ENCODE results near the gene NRXN2.
A peak's percentile ranks its signal among the peaks of the same experiment; 100 is the strongest.

NRXN2 gene

DNA sequence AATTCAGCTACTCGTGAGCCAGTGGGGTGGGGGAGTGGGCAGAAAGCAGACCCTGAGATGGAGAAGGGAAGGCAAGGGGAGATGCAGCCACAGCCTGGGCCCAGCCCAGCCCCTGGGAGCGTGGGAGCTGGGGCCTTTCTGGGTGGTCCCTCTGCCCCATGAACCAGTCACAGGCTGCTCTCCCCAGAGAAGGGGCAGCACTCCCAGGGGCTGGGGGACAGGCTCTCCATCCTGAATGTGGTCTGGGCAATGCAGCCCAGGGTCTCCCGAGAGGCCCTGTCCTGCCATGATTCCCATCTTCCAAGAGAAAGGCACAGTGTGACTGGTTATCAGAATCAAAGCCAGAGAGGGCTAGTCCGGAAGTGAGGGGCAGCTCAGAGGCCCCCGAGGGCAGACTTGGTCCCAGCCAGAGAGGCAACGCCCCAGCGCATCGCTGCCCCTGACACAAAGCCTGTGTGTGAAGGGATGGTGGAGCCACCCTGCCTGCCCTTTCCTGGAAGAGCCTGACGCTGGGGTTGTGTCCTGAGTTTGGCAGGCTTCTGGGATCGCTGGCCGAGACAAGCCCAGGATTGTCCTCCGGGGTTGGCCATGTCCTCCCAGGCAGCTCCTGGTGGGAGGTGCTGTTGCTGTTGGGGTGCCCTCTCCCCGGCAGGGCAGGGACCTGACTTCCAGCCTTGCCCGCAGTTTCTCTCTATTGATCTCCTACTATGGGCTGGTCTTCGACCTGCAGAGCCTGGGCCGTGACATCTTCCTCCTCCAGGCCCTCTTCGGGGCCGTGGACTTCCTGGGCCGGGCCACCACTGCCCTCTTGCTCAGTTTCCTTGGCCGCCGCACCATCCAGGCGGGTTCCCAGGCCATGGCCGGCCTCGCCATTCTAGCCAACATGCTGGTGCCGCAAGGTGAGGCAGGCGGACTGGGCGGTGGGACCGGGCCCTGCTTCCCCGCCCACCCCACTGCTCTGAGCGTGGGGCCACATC is 155.8 kb downstream of the NRXN2 start:
- Histone ChIP-seq H3K27me3 (ENCODE audit: insufficient read depth, low read length, poor library complexity) (no peaks in the 10 kb centered on the region), H2BK5ac (ENCODE audit: low read length) (peak overlapping the region; percentile 3), H3K4me1 (ENCODE audit: control insufficient read depth, low read depth, low read length) (no peaks in the 10 kb centered on the region), H2BK120ac (ENCODE audit: low read depth, low read length) (no peak overlapping the region), H3K23ac (ENCODE audit: low read length) (no peak overlapping the region), H3K56ac (ENCODE audit: low read length) (peak overlapping the region; percentile 73), H3K18ac (ENCODE audit: low read length) (peak overlapping the region; percentile 16), H3K36me3 (ENCODE audit: control insufficient read depth, insufficient read depth, low read length) (no peaks in the 10 kb centered on the region), H2AK5ac (ENCODE audit: low read length) (peak overlapping the region; percentile 23), H4K5ac (ENCODE audit: low read length) (no peak overlapping the region), H3K79me2 (ENCODE audit: control insufficient read depth, insufficient read depth, low read length) (no peaks in the 10 kb centered on the region), H3K4me2 (ENCODE audit: low read length) (no peak overlapping the region), H3K79me1 (ENCODE audit: low read length) (no peaks in the 10 kb centered on the region), H3K4ac (ENCODE audit: low read depth, low read length) (peak overlapping the region; percentile 70), H3K27ac (ENCODE audit: low read depth, low read length) (peak overlapping the region; percentile 54), H2BK15ac (replicated peaks; ENCODE audit: low read depth) (no peak overlapping the region), H4K8ac (ENCODE audit: low read depth, low read length) (no peak overlapping the region), H3K4me3 (ENCODE audit: low read length) (no peak overlapping the region), H3K9ac (ENCODE audit: low read length) (peak overlapping the region; percentile 67)
- no peak for DNase-seq
- WGBS (ENCODE audit: extremely low coverage, insufficient coverage, low lambda C conversion rate): no CpG with 5 or more reads among the region's 30 CpGs

DNA sequence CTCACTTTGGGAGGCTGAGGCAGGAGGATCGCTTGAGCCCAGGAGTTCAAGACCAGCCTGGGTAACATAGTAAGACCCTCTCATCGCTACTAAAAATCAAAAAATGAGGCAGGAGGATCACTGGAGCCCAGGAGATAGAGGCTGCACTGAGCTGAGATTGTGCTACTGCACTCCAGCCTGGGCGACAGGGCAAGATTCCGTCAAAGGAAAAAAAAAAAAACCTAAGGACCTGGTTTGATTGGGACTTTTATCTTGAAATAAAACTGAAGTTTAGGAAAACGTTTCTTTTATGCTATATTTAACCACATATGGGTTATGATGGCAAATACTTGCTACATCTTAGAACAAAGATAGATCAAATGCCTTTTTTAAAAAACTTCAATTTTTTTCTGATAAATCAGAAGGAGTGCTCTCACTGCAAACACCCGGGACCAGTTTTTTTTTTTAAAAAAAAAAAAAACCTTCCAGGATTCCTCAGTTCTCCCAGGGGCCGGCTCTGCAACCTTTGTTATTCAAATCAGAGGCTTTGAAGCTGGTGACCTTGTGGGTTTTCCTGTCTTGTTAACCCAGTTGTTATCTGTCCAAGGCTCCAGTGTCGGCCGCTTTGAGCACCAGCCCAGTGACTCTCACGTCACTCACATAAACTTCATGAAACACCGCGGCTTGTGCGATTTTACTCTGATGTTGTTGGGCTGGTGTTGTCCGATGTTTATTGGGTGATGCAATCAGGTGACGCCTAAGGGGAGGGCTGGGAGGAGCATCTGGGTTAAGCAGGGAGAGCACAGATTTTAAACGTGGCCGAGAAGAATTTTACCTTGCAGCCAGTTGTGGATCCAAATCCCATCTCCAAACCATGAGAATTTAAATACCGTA is 156.7 kb downstream of the NRXN2 start:
- peak; percentile 96 for DNase-seq
- H4K8ac ChIP-seq (ENCODE audit: low read depth, low read length): no peak overlapping the region
- H4K5ac ChIP-seq (ENCODE audit: low read length): no peak overlapping the region
- peak overlapping the region; percentile 70 for H3K4ac ChIP-seq (ENCODE audit: low read depth, low read length)
- H3K27ac ChIP-seq (ENCODE audit: low read depth, low read length): peak overlapping the region; percentile 54
- no peak overlapping the region for H2BK15ac ChIP-seq (replicated peaks; ENCODE audit: low read depth)
- no peaks in the 10 kb centered on the region for H3K36me3 ChIP-seq (ENCODE audit: control insufficient read depth, insufficient read depth, low read length)
- no peaks in the 10 kb centered on the region for H3K79me2 ChIP-seq (ENCODE audit: control insufficient read depth, insufficient read depth, low read length)
- H3K4me1 ChIP-seq (ENCODE audit: control insufficient read depth, low read depth, low read length): no peaks in the 10 kb centered on the region
- H2BK120ac ChIP-seq (ENCODE audit: low read depth, low read length): no peak overlapping the region
- no peaks in the 10 kb centered on the region for H3K79me1 ChIP-seq (ENCODE audit: low read length)
- H3K27me3 ChIP-seq (ENCODE audit: insufficient read depth, low read length, poor library complexity): no peaks in the 10 kb centered on the region
- WGBS (ENCODE audit: extremely low coverage, insufficient coverage, low lambda C conversion rate): no CpG with 5 or more reads among the region's 18 CpGs
- H3K9ac ChIP-seq (ENCODE audit: low read length): peak overlapping the region; percentile 67
- H3K4me2 ChIP-seq (ENCODE audit: low read length): no peak overlapping the region
- H2AK5ac ChIP-seq (ENCODE audit: low read length): no peak overlapping the region
- peak overlapping the region; percentile 73 for H3K56ac ChIP-seq (ENCODE audit: low read length)
- peak overlapping the region; percentile 16 for H3K18ac ChIP-seq (ENCODE audit: low read length)
- H3K23ac ChIP-seq (ENCODE audit: low read length): no peak overlapping the region
- peak overlapping the region; percentile 3 for H2BK5ac ChIP-seq (ENCODE audit: low read length)
- no peak overlapping the region for H3K4me3 ChIP-seq (ENCODE audit: low read length)

DNA sequence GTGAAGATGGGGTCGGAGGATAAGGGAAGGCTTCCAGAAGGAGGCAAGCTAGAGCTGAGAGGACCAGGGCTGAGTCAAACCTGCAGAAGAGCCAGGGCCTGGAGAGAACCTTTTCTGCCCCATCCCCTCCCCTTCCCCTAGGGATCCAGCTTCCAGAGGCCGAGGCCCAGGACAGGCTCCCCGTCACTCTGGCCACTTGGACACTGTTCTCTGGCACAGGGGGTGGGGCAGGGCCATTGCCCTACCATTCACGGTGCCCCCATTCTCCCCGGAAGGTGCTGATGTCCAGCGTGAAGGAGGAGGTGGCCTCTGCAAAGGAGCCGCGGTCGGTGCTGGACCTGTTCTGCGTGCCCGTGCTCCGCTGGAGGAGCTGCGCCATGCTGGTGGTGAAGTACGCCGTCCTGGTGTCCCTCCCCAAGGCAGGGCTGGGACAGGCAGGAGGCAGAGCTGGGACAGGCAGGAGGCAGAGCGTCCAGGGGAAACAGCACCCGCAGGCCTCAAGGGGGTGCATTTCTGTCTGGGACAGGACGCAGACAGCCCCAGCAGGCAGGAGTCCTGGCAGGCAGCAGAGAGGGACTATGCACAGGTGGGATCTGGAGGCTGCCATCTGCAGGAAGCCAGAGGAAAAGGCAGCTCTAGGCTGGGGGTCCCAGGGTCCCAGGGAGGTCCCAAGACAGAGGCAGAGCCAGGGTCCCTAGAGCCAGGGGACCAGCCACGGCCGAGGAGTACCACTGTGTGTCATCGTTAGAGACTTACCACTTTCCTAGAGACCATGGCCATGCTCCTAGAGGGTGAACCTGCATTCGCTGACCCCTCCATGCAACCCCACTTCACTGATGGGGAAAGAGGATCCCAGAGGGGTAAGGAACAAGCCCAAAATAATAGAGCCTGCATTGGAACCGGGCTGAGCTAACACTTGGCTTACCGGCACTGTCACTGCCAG is 157.8 kb downstream of the NRXN2 start:
- H2BK5ac ChIP-seq (ENCODE audit: low read length): no peak overlapping the region
- H4K8ac ChIP-seq (ENCODE audit: low read depth, low read length): no peak overlapping the region
- no peak overlapping the region for H2BK15ac ChIP-seq (replicated peaks; ENCODE audit: low read depth)
- H2BK120ac ChIP-seq (ENCODE audit: low read depth, low read length): no peak overlapping the region
- no peak overlapping the region for H4K5ac ChIP-seq (ENCODE audit: low read length)
- H3K23ac ChIP-seq (ENCODE audit: low read length): no peak overlapping the region
- H3K27me3 ChIP-seq (ENCODE audit: insufficient read depth, low read length, poor library complexity): no peaks in the 10 kb centered on the region
- DNase-seq: peak; percentile 83
- no peaks in the 10 kb centered on the region for H3K4me1 ChIP-seq (ENCODE audit: control insufficient read depth, low read depth, low read length)
- WGBS (ENCODE audit: extremely low coverage, insufficient coverage, low lambda C conversion rate): no CpG with 5 or more reads among the region's 24 CpGs
- H3K4me3 ChIP-seq (ENCODE audit: low read length): no peak overlapping the region
- peak overlapping the region; percentile 9 for H3K56ac ChIP-seq (ENCODE audit: low read length)
- H3K4me2 ChIP-seq (ENCODE audit: low read length): no peak overlapping the region
- no peak overlapping the region for H3K9ac ChIP-seq (ENCODE audit: low read length)
- H3K79me2 ChIP-seq (ENCODE audit: control insufficient read depth, insufficient read depth, low read length): no peaks in the 10 kb centered on the region
- H2AK5ac ChIP-seq (ENCODE audit: low read length): no peak overlapping the region
- H3K18ac ChIP-seq (ENCODE audit: low read length): no peak overlapping the region
- H3K79me1 ChIP-seq (ENCODE audit: low read length): no peaks in the 10 kb centered on the region
- no peak overlapping the region for H3K4ac ChIP-seq (ENCODE audit: low read depth, low read length)
- H3K27ac ChIP-seq (ENCODE audit: low read depth, low read length): no peak overlapping the region
- H3K36me3 ChIP-seq (ENCODE audit: control insufficient read depth, insufficient read depth, low read length): no peaks in the 10 kb centered on the region

DNA sequence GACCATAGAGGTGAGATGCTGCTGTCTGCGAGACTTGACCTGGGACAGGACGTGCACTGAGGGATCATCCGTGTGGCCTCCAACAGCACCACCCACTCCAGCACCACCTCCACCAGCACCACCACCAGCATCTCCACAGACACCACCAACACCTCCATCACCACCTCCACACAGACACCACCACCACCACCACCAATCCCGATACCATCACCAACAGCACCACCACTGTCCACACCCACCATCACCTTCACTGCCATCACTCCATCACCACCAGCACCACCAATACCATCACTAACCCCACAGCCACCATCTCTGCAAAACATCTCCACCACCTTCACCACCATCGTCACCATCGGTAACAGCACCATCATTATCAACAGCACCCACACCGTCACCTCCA is 158.6 kb downstream of the NRXN2 start:
- Histone ChIP-seq H3K4me3 (ENCODE audit: low read length) (no peak overlapping the region), H4K5ac (ENCODE audit: low read length) (no peak overlapping the region), H3K18ac (ENCODE audit: low read length) (no peak overlapping the region), H3K56ac (ENCODE audit: low read length) (no peak overlapping the region), H2BK15ac (replicated peaks; ENCODE audit: low read depth) (no peak overlapping the region), H3K4me2 (ENCODE audit: low read length) (no peak overlapping the region), H2BK120ac (ENCODE audit: low read depth, low read length) (no peak overlapping the region), H3K27me3 (ENCODE audit: insufficient read depth, low read length, poor library complexity) (no peaks in the 10 kb centered on the region), H2BK5ac (ENCODE audit: low read length) (no peak overlapping the region), H3K4ac (ENCODE audit: low read depth, low read length) (no peak overlapping the region), H2AK5ac (ENCODE audit: low read length) (peak overlapping the region; percentile 45), H3K4me1 (ENCODE audit: control insufficient read depth, low read depth, low read length) (peaks cover 4% of the 10 kb centered on the region), H3K79me2 (ENCODE audit: control insufficient read depth, insufficient read depth, low read length) (no peaks in the 10 kb centered on the region), H3K9ac (ENCODE audit: low read length) (no peak overlapping the region), H3K36me3 (ENCODE audit: control insufficient read depth, insufficient read depth, low read length) (no peaks in the 10 kb centered on the region), H3K79me1 (ENCODE audit: low read length) (no peaks in the 10 kb centered on the region), H3K27ac (ENCODE audit: low read depth, low read length) (no peak overlapping the region), H4K8ac (ENCODE audit: low read depth, low read length) (no peak overlapping the region), H3K23ac (ENCODE audit: low read length) (no peak overlapping the region)
- DNase-seq: no peak
- WGBS (ENCODE audit: extremely low coverage, insufficient coverage, low lambda C conversion rate): no CpG with 5 or more reads among the region's 7 CpGs

DNA sequence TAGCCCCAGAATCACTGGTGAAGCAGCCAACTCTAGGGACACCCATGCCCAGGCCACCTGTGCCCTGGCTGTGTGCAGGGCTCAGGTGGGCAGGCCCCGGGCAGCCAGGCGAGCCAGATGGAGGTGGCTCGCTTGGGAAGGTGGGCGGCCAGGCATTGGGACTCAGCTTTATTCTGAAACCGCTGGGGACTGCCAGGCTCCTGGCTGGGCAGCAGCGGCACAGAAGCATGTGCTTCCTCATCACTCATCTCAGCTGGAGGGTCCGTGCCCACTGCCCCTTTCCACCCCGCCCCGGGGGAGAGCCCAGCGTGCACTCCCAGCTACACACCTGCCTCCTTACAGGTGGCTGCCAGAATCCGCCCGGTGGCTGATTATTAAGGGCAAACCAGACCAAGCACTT is 159.0 kb downstream of the NRXN2 start:
- H2AK5ac ChIP-seq (ENCODE audit: low read length): no peak overlapping the region
- no peak overlapping the region for H4K5ac ChIP-seq (ENCODE audit: low read length)
- no peak overlapping the region for H3K4ac ChIP-seq (ENCODE audit: low read depth, low read length)
- no peak overlapping the region for H3K27ac ChIP-seq (ENCODE audit: low read depth, low read length)
- H3K23ac ChIP-seq (ENCODE audit: low read length): no peak overlapping the region
- H3K4me2 ChIP-seq (ENCODE audit: low read length): no peak overlapping the region
- no peak overlapping the region for H2BK5ac ChIP-seq (ENCODE audit: low read length)
- no peak overlapping the region for H3K56ac ChIP-seq (ENCODE audit: low read length)
- H4K8ac ChIP-seq (ENCODE audit: low read depth, low read length): no peak overlapping the region
- H3K18ac ChIP-seq (ENCODE audit: low read length): no peak overlapping the region
- no peaks in the 10 kb centered on the region for H3K79me1 ChIP-seq (ENCODE audit: low read length)
- H3K4me3 ChIP-seq (ENCODE audit: low read length): no peak overlapping the region
- no peaks in the 10 kb centered on the region for H3K27me3 ChIP-seq (ENCODE audit: insufficient read depth, low read length, poor library complexity)
- H3K79me2 ChIP-seq (ENCODE audit: control insufficient read depth, insufficient read depth, low read length): no peaks in the 10 kb centered on the region
- H3K4me1 ChIP-seq (ENCODE audit: control insufficient read depth, low read depth, low read length): peaks cover 4% of the 10 kb centered on the region
- DNase-seq: no peak
- H2BK120ac ChIP-seq (ENCODE audit: low read depth, low read length): no peak overlapping the region
- no peaks in the 10 kb centered on the region for H3K36me3 ChIP-seq (ENCODE audit: control insufficient read depth, insufficient read depth, low read length)
- no peak overlapping the region for H2BK15ac ChIP-seq (replicated peaks; ENCODE audit: low read depth)
- H3K9ac ChIP-seq (ENCODE audit: low read length): no peak overlapping the region
- WGBS (ENCODE audit: extremely low coverage, insufficient coverage, low lambda C conversion rate): no CpG with 5 or more reads among the region's 12 CpGs

All from mesendoderm (in vitro differentiated cells).